Erythroblast (primary cell): ENCODE results near the gene PNMA6F.

Experiments
- GATA1 ChIP-seq: IDR thresholded peaks from 2 replicates; pipeline ENCODE4 v1.6.1; 2011; ENCODE audit warnings: low read depth, mild to moderate bottlenecking, control low read depth, low read length, moderate library complexity
- POLR2A ChIP-seq: IDR thresholded peaks from 2 replicates; pipeline ENCODE4 v1.6.1; 2011; ENCODE audit warnings: mild to moderate bottlenecking, low read length

- TF ChIP-seq POLR2A (no peak), GATA1 (no peak)
These were observed 44.6 kb upstream of the PNMA6F start for GRCh38 chrX:153366119-153366518.
